Pons (tissue), 1 donor: ENCODE measurements around the gene WNT5B.
"Not testable (repeated sequence)": the region's sequence is repeated elsewhere in the genome, so short reads cannot be mapped to it uniquely, and the experiment has no call there.

Experiments
- DNase-seq: peaks from one replicate; pipeline ENCODE4 v3.0.0-alpha.2; 2016; ENCODE audit warnings: low spot score

Gene WNT5B

DNA sequence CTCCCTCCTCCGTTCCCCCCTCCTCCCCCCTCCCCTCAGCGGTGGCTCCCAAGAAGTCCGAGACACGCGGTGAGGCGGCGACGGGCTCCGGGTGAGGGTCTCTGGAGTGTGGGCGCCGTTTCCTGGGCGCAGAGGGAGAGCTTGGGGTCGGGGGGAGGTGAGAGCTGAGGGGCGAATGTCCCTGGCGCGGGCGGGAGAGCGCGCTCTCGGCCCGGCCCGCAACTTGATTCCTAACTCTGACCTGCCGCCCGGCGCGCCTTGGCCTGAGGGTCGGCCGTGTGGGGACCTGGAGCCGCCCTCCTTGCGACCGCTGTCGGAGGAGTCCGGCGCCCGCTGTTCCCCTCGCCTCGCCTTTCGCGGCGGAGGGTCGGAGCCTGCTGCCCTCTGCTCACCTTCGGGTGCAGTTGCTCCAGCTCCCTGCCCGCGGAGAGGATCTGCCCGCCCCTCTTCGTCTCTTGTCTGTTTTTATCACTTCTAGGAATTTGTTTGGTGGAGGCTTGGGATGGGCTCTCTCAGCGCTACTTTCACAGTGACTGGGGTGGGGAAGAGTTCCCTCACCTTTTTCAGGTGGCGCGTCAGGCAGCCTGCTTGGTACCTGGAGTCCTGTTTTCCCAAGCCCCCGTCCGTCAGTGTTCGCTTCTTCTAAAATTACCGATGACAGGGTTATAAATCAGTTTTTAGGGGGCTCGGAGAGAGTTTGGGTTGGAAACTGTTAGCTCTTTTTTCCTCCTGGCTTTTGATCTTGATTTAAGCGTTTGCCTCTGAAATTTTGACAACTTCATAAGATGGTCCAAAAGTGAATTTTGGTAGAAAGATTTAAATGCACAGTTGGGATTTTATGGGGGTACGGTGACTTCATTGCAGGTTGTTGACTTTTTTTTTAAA, 62.3 kb downstream of the WNT5B start:
- DNase-seq: no peak

DNA sequence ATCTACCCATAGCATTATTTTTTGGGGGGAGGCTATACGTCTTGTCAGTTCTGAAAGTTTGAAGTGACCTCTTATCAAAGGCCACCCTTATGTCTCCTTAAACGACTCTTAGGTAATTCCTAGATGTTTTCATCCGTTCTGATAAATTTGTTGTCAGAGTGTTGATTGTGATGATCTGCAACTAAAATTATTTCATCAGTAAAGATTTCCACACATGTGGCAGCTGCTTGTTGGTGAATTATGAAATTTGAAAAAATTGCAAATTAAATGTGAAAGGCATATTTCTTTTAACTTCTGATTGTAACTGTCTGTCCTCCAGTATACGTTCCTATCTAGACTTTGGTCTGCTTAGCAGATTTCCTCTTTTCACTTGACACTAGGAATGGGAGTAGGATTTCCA, 63.2 kb downstream of the WNT5B start:
- DNase-seq: peak; percentile 49

DNA sequence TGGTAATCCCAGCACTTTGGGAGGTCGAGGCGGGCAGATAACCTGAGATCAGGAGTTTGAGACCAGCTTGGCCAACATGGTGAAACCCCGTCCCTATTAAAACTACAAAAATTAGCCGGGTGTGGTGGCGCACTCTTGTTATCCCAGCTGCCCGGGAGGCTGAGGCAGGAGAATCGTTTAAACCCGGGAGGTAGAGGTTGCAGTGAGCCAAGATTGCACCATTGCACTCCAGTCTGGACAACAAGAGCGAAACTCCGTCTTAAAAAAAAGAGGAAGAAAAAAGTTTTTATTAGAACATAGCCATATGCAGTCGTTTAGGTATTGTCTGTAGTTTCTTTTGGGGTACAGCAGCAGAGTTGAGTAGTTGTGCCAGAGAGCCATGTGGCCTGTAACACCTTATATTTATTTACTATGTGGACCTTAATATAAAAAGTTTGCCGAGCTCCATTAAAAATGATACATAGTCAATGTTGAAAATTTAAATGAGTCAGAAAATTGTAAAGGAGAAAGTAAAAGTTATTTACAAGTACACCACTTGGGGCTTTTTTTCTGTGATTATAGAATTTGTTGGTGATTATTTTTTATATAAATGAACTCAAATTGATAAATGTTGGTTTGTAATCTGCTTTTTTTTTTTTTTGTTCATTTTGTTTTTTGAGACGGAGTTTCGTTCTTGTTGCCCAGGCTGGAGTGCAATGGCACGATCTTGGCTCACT, 64.0 kb downstream of the WNT5B start:
- peak; percentile 54 for DNase-seq

DNA sequence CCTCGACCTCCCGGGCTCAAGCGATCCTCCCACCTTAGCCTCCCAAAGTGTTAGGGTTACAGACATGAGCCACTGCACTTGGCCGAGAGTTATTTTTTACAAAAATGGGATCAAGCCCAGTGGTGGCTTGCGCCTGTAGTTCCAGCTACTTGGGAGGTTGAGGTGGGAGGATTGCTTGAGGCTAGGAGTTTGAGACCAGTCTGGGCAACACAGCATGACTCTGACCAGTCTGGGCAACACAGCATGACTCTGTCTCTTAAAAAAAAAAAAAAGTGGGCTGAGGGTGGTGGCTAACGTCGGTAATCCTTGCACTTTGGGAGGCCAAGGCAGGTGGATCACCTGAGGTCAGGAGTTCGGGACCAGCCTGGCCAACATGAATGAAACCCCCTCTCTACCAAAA, 66.1 kb downstream of the WNT5B start:
- not testable (repeated sequence) for DNase-seq

DNA sequence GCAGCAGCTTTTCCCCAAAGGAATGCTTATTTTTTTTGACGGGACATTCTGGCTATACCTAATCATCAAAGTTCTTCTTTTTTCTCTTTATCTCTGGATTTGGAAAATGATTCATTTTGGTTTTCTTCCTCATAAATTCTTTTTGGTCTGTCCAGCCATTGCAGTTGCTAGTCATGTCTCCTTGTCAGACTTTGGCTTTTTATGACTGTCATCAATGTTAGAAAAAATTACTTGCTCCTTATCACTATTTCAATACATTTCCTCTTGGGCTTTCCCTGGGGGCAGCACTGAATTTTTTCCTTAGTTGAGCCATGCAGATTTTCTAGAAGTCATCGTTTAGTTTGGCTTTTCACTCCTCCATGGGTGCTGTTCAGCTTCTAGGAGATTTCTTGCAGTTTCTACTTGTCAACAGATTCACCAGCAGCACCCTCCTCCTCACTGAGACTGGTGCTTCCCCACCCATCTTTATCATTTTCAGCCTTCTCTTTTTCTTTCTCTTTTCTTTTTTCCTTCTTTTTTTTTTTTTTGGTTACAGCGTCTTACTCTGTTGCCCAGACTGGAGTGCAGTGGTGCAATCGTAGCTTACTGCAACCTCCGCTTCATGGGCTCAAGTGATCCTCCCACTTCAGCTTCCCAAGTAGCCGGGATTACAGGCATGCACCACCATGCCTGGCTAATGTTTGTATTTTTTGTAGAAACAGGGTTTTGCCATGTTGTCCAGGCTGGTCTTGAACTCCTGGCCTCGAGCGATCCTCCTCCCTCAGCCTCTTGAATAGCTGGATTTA, 67.0 kb downstream of the WNT5B start:
- DNase-seq: no peak

DNA sequence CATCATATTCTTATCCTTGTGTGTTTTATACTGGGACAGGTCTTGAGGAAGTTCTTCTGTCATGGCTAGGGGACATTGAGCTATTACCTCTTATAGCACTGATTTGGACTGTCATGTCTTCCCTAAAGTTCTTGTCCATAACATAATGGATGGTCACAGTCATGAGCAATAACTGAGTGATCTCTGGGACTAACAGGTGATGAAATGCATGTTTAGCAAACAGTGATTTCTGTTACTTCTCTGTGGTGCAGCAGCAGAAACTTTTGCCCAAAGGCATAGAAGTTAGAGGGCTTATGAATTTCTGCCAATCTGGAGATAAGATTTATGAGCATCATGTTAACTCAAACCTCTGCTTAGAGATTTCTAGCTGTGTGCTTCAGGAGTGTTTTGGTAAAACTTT, 67.8 kb downstream of the WNT5B start:
- DNase-seq: no peak
